HepG2 (cell line): ENCODE data around the gene DDIT4. TPM values are rescaled to one million over a fixed set of nuclear protein-coding genes. Genes with fewer than 3 reads are reported as not detected.

ENCODE experiments used
- MED1 ChIP-seq: sonication (generic); formaldehyde crosslinking; IDR thresholded peaks from 2 replicates; pipeline ENCODE4 v1.4.0; 2020; ENCODE audit warnings: missing genetic modification reagents
- MXI1 ChIP-seq: IDR thresholded peaks from 3 replicates; pipeline ENCODE4 v1.6.1; 2012; ENCODE audit warnings: low read depth, low read length, inconsistent platforms, borderline replicate concordance
- PLRG1 ChIP-seq: fragments of 450-650 bp; conservative IDR thresholded peaks from 2 replicates; pipeline ENCODE4 v1.6.1; 2016
- SUZ12 ChIP-seq: fragments of 150-350 bp; IDR thresholded peaks from 2 replicates; pipeline ENCODE4 v1.6.1; 2014; ENCODE audit warnings: low read depth, low read length
- TCF12 ChIP-seq, 2 experiments: fragments of 450-650 bp in 1 of 2; sonication (generic) in 1 of 2; formaldehyde crosslinking in 1 of 2; IDR thresholded peaks; 2 replicates each; pipeline versions ENCODE4 v1.6.1 to v1.8.0; 2017 to 2022; ENCODE audit warnings: antibody characterized with exemption in 1 of 2, mild to moderate bottlenecking in 1 of 2, missing genetic modification reagents in 1 of 2, moderate library complexity in 1 of 2
- ZFP82 ChIP-seq: sonication (generic); formaldehyde crosslinking; IDR thresholded peaks from 2 replicates; pipeline ENCODE4 v1.5.1; 2020; ENCODE audit warnings: mild to moderate bottlenecking, missing genetic modification reagents, borderline replicate concordance
- ZFY ChIP-seq: sonication (generic); formaldehyde crosslinking; IDR thresholded peaks from 2 replicates; pipeline ENCODE4 v1.4.0; 2020; ENCODE audit warnings: missing genetic modification reagents
- ZNF235 ChIP-seq: sonication (generic); formaldehyde crosslinking; IDR thresholded peaks from 2 replicates; pipeline ENCODE4 v1.8.1; 2023; ENCODE audit warnings: mild to moderate bottlenecking, missing genetic modification reagents, borderline replicate concordance
- ZNF3 ChIP-seq: IDR thresholded peaks from 2 replicates; pipeline ENCODE4 v1.7.0; 2017; ENCODE audit warnings: inconsistent platforms
- ZNF747 ChIP-seq: sonication (generic); formaldehyde crosslinking; IDR thresholded peaks from 2 replicates; pipeline ENCODE4 v1.8.1; 2023; ENCODE audit warnings: missing genetic modification reagents, mild to moderate bottlenecking, borderline replicate concordance
- ZNF788 ChIP-seq: sonication (generic); formaldehyde crosslinking; IDR thresholded peaks from 2 replicates; pipeline ENCODE4 v1.5.0; 2020; ENCODE audit warnings: mild to moderate bottlenecking, missing genetic modification reagents, borderline replicate concordance
- ZSCAN30 ChIP-seq: sonication (generic); formaldehyde crosslinking; IDR thresholded peaks from 2 replicates; pipeline ENCODE4 v1.5.0; 2020; ENCODE audit warnings: mild to moderate bottlenecking, missing genetic modification reagents
- polyA plus RNA-seq, 8 experiments: library from polyadenylated mRNA; depleted of rRNA in 3 of 8; stranded (reverse) in 7 of 8; unstranded in 1 of 8; fragments of >200 nt; fragmentation: Illumina TruSeq in 4 of 8; extraction: Trizol in 4 of 8; gene quantifications; 2 replicates each; pipeline versions ENCODE4 v1.2.1 to v1.2.3, GENCODE V29; 2011 to 2016; ENCODE audit warnings: low read depth in 4 of 8, missing spikeins in 1 of 8, mixed read lengths in 1 of 8; ENCODE audit not compliant: insufficient read depth in 1 of 8
- total RNA-seq, 5 experiments: library from RNA; depleted of rRNA; stranded (reverse); fragments of >200 nt; fragmentation: Illumina TruSeq; extraction: Trizol; gene quantifications; 2 replicates each; pipeline ENCODE4 v1.2.3, GENCODE V29; 2016; ENCODE audit warnings: low read depth in 1 of 5
- TF ChIP-seq, protein P1 (sequence below): sonication (generic); formaldehyde crosslinking; conservative IDR thresholded peaks from 2 replicates; pipeline ENCODE4 v1.4.0; 2020; ENCODE audit warnings: missing genetic modification reagents
- TF ChIP-seq, protein P2 (sequence below): sonication (generic); formaldehyde crosslinking; IDR thresholded peaks from 2 replicates; pipeline ENCODE4 v1.4.0; 2020; ENCODE audit warnings: mild to moderate bottlenecking, missing genetic modification reagents
- TF ChIP-seq, protein P3 (sequence below): sonication (generic); formaldehyde crosslinking; IDR thresholded peaks from 2 replicates; pipeline ENCODE4 v1.4.0; 2020; ENCODE audit warnings: missing genetic modification reagents
- TF ChIP-seq, protein P4 (sequence below): IDR thresholded peaks from 2 replicates; pipeline ENCODE4 v1.6.1; 2016; ENCODE audit warnings: missing compliant biosample characterization, missing genetic modification reagents, borderline replicate concordance
- TF ChIP-seq, protein P5 (sequence below): sonication (generic); formaldehyde crosslinking; IDR thresholded peaks from 2 replicates; pipeline ENCODE4 v1.8.0; 2022; ENCODE audit warnings: missing genetic modification reagents, mild to moderate bottlenecking, borderline replicate concordance
- TF ChIP-seq, protein P6 (sequence below): sonication (generic); formaldehyde crosslinking; conservative IDR thresholded peaks from 2 replicates; pipeline ENCODE4 v1.8.0; 2022; ENCODE audit warnings: mild to moderate bottlenecking, moderate library complexity, missing genetic modification reagents
- TF ChIP-seq, protein P7 (sequence below): sonication (generic); formaldehyde crosslinking; IDR thresholded peaks from 2 replicates; pipeline ENCODE4; 2020; ENCODE audit warnings: missing genetic modification reagents, mild to moderate bottlenecking, borderline replicate concordance

The DDIT4 gene
- total and polyA plus RNA-seq, 2 of the 13 experiments (the other 11 are each of a cell fraction or from before 2014, with no cell fraction given) = 35.6 to 40.7 TPM

DNA sequence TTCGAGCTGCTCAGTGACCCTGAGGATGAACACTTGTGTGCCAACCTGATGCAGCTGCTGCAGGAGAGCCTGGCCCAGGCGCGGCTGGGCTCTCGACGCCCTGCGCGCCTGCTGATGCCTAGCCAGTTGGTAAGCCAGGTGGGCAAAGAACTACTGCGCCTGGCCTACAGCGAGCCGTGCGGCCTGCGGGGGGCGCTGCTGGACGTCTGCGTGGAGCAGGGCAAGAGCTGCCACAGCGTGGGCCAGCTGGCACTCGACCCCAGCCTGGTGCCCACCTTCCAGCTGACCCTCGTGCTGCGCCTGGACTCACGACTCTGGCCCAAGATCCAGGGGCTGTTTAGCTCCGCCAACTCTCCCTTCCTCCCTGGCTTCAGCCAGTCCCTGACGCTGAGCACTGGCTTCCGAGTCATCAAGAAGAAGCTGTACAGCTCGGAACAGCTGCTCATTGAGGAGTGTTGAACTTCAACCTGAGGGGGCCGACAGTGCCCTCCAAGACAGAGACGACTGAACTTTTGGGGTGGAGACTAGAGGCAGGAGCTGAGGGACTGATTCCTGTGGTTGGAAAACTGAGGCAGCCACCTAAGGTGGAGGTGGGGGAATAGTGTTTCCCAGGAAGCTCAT lies 1.1 kb downstream of the DDIT4 start (continued):
- TF ChIP-seq, protein P1, sequence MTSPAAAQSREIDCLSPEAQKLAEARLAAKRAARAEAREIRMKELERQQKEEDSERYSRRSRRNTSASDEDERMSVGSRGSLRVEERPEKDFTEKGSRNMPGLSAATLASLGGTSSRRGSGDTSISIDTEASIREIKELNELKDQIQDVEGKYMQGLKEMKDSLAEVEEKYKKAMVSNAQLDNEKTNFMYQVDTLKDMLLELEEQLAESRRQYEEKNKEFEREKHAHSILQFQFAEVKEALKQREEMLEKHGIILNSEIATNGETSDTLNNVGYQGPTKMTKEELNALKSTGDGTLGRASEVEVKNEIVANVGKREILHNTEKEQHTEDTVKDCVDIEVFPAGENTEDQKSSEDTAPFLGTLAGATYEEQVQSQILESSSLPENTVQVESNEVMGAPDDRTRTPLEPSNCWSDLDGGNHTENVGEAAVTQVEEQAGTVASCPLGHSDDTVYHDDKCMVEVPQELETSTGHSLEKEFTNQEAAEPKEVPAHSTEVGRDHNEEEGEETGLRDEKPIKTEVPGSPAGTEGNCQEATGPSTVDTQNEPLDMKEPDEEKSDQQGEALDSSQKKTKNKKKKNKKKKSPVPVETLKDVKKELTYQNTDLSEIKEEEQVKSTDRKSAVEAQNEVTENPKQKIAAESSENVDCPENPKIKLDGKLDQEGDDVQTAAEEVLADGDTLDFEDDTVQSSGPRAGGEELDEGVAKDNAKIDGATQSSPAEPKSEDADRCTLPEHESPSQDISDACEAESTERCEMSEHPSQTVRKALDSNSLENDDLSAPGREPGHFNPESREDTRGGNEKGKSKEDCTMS (CRISPR knock-in tag) = no peak
- TF ChIP-seq, protein P2, sequence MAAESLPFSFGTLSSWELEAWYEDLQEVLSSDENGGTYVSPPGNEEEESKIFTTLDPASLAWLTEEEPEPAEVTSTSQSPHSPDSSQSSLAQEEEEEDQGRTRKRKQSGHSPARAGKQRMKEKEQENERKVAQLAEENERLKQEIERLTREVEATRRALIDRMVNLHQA (CRISPR knock-in tag) = no peak
- TF ChIP-seq, protein P3, sequence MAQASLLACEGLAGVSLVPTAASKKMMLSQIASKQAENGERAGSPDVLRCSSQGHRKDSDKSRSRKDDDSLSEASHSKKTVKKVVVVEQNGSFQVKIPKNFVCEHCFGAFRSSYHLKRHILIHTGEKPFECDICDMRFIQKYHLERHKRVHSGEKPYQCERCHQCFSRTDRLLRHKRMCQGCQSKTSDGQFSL = no peak
- no peak for TF ChIP-seq ZNF3
- TF ChIP-seq, protein P4, sequence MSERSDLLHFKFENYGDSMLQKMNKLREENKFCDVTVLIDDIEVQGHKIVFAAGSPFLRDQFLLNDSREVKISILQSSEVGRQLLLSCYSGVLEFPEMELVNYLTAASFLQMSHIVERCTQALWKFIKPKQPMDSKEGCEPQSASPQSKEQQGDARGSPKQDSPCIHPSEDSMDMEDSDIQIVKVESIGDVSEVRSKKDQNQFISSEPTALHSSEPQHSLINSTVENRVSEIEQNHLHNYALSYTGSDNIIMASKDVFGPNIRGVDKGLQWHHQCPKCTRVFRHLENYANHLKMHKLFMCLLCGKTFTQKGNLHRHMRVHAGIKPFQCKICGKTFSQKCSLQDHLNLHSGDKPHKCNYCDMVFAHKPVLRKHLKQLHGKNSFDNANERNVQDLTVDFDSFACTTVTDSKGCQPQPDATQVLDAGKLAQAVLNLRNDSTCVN (CRISPR knock-in tag) = no peak
- TF ChIP-seq MXI1 = peak; percentile 67; the same call in 1 of the 3 replicates
- TF ChIP-seq, protein P5, sequence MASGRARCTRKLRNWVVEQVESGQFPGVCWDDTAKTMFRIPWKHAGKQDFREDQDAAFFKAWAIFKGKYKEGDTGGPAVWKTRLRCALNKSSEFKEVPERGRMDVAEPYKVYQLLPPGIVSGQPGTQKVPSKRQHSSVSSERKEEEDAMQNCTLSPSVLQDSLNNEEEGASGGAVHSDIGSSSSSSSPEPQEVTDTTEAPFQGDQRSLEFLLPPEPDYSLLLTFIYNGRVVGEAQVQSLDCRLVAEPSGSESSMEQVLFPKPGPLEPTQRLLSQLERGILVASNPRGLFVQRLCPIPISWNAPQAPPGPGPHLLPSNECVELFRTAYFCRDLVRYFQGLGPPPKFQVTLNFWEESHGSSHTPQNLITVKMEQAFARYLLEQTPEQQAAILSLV (CRISPR knock-in tag) = no peak
- no peak for TF ChIP-seq SUZ12
- TF ChIP-seq PLRG1 = no peak
- no peak for TF ChIP-seq TCF12 (IDR thresholded peaks at IDR 0.05)
- no peak for TF ChIP-seq TCF12 (CRISPR knock-in tag; IDR thresholded peaks at IDR 0.05)
- no peak for TF ChIP-seq ZNF747 (CRISPR knock-in tag)
- TF ChIP-seq ZNF235 = 0 out of 2 replicates have a peak, but pooled peaks have one; percentile 58
- TF ChIP-seq, protein P6, sequence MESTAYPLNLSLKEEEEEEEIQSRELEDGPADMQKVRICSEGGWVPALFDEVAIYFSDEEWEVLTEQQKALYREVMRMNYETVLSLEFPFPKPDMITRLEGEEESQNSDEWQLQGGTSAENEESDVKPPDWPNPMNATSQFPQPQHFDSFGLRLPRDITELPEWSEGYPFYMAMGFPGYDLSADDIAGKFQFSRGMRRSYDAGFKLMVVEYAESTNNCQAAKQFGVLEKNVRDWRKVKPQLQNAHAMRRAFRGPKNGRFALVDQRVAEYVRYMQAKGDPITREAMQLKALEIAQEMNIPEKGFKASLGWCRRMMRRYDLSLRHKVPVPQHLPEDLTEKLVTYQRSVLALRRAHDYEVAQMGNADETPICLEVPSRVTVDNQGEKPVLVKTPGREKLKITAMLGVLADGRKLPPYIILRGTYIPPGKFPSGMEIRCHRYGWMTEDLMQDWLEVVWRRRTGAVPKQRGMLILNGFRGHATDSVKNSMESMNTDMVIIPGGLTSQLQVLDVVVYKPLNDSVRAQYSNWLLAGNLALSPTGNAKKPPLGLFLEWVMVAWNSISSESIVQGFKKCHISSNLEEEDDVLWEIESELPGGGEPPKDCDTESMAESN (CRISPR knock-in tag) = no peak; the same call in 1 of the 2 replicates
- TF ChIP-seq ZFP82 (CRISPR knock-in tag) = no peak
- TF ChIP-seq MED1 = peak; percentile 75
- no peak for TF ChIP-seq ZSCAN30 (CRISPR knock-in tag)
- TF ChIP-seq ZFY (CRISPR knock-in tag) = peak; percentile 51
- TF ChIP-seq ZNF788 (CRISPR knock-in tag) = no peak; the same call in 1 of the 2 replicates
- TF ChIP-seq, protein P7, sequence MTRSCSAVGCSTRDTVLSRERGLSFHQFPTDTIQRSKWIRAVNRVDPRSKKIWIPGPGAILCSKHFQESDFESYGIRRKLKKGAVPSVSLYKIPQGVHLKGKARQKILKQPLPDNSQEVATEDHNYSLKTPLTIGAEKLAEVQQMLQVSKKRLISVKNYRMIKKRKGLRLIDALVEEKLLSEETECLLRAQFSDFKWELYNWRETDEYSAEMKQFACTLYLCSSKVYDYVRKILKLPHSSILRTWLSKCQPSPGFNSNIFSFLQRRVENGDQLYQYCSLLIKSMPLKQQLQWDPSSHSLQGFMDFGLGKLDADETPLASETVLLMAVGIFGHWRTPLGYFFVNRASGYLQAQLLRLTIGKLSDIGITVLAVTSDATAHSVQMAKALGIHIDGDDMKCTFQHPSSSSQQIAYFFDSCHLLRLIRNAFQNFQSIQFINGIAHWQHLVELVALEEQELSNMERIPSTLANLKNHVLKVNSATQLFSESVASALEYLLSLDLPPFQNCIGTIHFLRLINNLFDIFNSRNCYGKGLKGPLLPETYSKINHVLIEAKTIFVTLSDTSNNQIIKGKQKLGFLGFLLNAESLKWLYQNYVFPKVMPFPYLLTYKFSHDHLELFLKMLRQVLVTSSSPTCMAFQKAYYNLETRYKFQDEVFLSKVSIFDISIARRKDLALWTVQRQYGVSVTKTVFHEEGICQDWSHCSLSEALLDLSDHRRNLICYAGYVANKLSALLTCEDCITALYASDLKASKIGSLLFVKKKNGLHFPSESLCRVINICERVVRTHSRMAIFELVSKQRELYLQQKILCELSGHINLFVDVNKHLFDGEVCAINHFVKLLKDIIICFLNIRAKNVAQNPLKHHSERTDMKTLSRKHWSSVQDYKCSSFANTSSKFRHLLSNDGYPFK (CRISPR knock-in tag) = no peak
